HEK293 (cell line): Measurements from ENCODE around the gene ALG6.

Experiments used
- CTCF ChIA-PET: fragments of 350-600 bp; formaldehyde crosslinking; extraction: SDS; loops from one replicate; lab custom pipeline; 2021; ENCODE audit warnings: antibody characterized with exemption; lab: Yijun Ruan, JAX
- POLR2A ChIA-PET: fragments of 300-600 bp; formaldehyde crosslinking; extraction: SDS; loops from one replicate; lab custom pipeline; 2020; ENCODE audit warnings: antibody characterized with exemption, inconsistent platforms; lab: Yijun Ruan, JAX
- H3K27ac ChIP-seq: fragments of 200-500 bp; sonication (Bioruptor generic); 2 replicates; pipeline ENCODE4 v1.5.1; 2014; ENCODE audit warnings: low read depth, low read length, control low read depth, inconsistent platforms; ENCODE audit errors: extremely low read depth
- H3K36me3 ChIP-seq, 2 experiments: fragments of 200-500 bp in 1 of 2; sonication (Bioruptor generic) in 1 of 2; 1 replicate in 1 of 2; 2 replicates in 1 of 2; pipeline ENCODE4 v1.5.1; 2014 to 2017; ENCODE audit warnings: inconsistent platforms in 2 of 2, low read length in 2 of 2; ENCODE audit not compliant: control insufficient read depth in 2 of 2, insufficient read depth in 1 of 2
- H3K4me1 ChIP-seq: fragments of 200-500 bp; sonication (Bioruptor generic); 2 replicates; pipeline ENCODE4 v1.5.1; 2014; ENCODE audit warnings: mild to moderate bottlenecking, low read length, inconsistent platforms; ENCODE audit not compliant: control insufficient read depth, insufficient read depth
- H3K4me3 ChIP-seq: 2 replicates; pipeline ENCODE4 v1.5.1; 2011; ENCODE audit warnings: low read depth, mild to moderate bottlenecking, control low read depth, low read length, moderate library complexity
- H3K9me3 ChIP-seq: fragments of 200-500 bp; sonication (Bioruptor generic); 2 replicates; pipeline ENCODE4 v1.5.1; 2014; ENCODE audit warnings: low read depth, low read length, inconsistent platforms; ENCODE audit not compliant: control insufficient read depth, insufficient read depth
- BCL6B ChIP-seq: fragments of 450-650 bp; formaldehyde crosslinking; IDR thresholded peaks from 2 replicates; pipeline ENCODE4 v1.5.1; 2017; ENCODE audit warnings: missing biosample characterization, missing genetic modification characterization
- GLI2 ChIP-seq: fragments of 450-650 bp; formaldehyde crosslinking; IDR thresholded peaks from 2 replicates; pipeline ENCODE4; 2017; ENCODE audit warnings: missing biosample characterization, missing genetic modification characterization, low read depth, borderline replicate concordance
- HOXA7 ChIP-seq: sonication (generic); formaldehyde crosslinking; IDR thresholded peaks from 2 replicates; pipeline ENCODE4 v1.8.1; 2022; ENCODE audit warnings: missing genetic modification reagents, borderline replicate concordance
- MYNN ChIP-seq: fragments of 450-650 bp; formaldehyde crosslinking; IDR thresholded peaks from 2 replicates; pipeline ENCODE4 v1.5.1; 2016; ENCODE audit warnings: missing biosample characterization, missing genetic modification characterization, borderline replicate concordance
- RBAK ChIP-seq: fragments of 450-650 bp; formaldehyde crosslinking; IDR thresholded peaks from 2 replicates; pipeline ENCODE4 v1.5.1; 2016; ENCODE audit warnings: missing biosample characterization, missing genetic modification characterization
- SALL2 ChIP-seq: fragments of 450-650 bp; formaldehyde crosslinking; IDR thresholded peaks from 2 replicates; pipeline ENCODE4 v1.5.0; 2017; ENCODE audit warnings: missing biosample characterization, mild to moderate bottlenecking, missing genetic modification characterization, borderline replicate concordance
- TCF7L2 ChIP-seq: IDR thresholded peaks from 2 replicates; pipeline ENCODE4 v1.6.1; 2011; ENCODE audit warnings: low read depth, mild to moderate bottlenecking, inconsistent platforms, low read length, moderate library complexity, borderline replicate concordance
- ZBTB1 ChIP-seq: fragments of 450-650 bp; formaldehyde crosslinking; IDR thresholded peaks from 2 replicates; pipeline ENCODE4 v1.5.1; 2016; ENCODE audit warnings: missing biosample characterization, missing genetic modification characterization
- ZBTB17 ChIP-seq: fragments of 450-650 bp; formaldehyde crosslinking; IDR thresholded peaks from 2 replicates; pipeline ENCODE4 v1.5.1; 2016; ENCODE audit warnings: missing biosample characterization, missing genetic modification characterization
- ZBTB21 ChIP-seq: fragments of 450-650 bp; formaldehyde crosslinking; IDR thresholded peaks from 2 replicates; pipeline ENCODE4 v1.5.1; 2017; ENCODE audit warnings: missing biosample characterization, missing genetic modification characterization
- ZBTB7A ChIP-seq: fragments of 450-650 bp; formaldehyde crosslinking; IDR thresholded peaks from 2 replicates; pipeline ENCODE4 v1.5.1; 2016; ENCODE audit warnings: low read depth, missing biosample characterization, missing genetic modification characterization
- ZFHX2 ChIP-seq: fragments of 450-650 bp; formaldehyde crosslinking; conservative IDR thresholded peaks from 2 replicates; pipeline ENCODE4 v1.5.1; 2016; ENCODE audit warnings: missing biosample characterization, missing genetic modification characterization
- ZIC2 ChIP-seq: fragments of 450-650 bp; formaldehyde crosslinking; IDR thresholded peaks from 2 replicates; pipeline ENCODE4 v1.5.1; 2016; ENCODE audit warnings: missing biosample characterization, missing genetic modification characterization
- ZNF211 ChIP-seq: fragments of 450-650 bp; formaldehyde crosslinking; IDR thresholded peaks from 2 replicates; pipeline ENCODE4 v1.5.1; 2016; ENCODE audit warnings: low read depth, missing biosample characterization, missing genetic modification characterization
- ZNF223 ChIP-seq: fragments of 450-650 bp; formaldehyde crosslinking; IDR thresholded peaks from 2 replicates; pipeline ENCODE4 v1.5.1; 2016; ENCODE audit warnings: missing biosample characterization, missing genetic modification characterization
- ZNF24 ChIP-seq: fragments of 450-650 bp; formaldehyde crosslinking; IDR thresholded peaks from 2 replicates; pipeline ENCODE4 v1.5.1; 2016; ENCODE audit warnings: missing biosample characterization, missing genetic modification characterization
- ZNF302 ChIP-seq: fragments of 450-650 bp; formaldehyde crosslinking; IDR thresholded peaks from 2 replicates; pipeline ENCODE4 v1.5.1; 2016; ENCODE audit warnings: missing biosample characterization, missing genetic modification characterization, low read depth
- ZNF324 ChIP-seq: fragments of 450-650 bp; formaldehyde crosslinking; IDR thresholded peaks from 2 replicates; pipeline ENCODE4 v1.5.1; 2016; ENCODE audit warnings: missing biosample characterization, missing genetic modification characterization
- ZNF426 ChIP-seq: fragments of 450-650 bp; formaldehyde crosslinking; IDR thresholded peaks from 2 replicates; pipeline ENCODE4 v1.5.1; 2017; ENCODE audit warnings: missing biosample characterization, missing genetic modification characterization, mild to moderate bottlenecking, inconsistent platforms, moderate library complexity
- ZNF521 ChIP-seq: fragments of 450-650 bp; formaldehyde crosslinking; IDR thresholded peaks from 2 replicates; pipeline ENCODE4 v1.5.1; 2017; ENCODE audit warnings: missing biosample characterization, mild to moderate bottlenecking, missing genetic modification characterization
- ZNF544 ChIP-seq: fragments of 450-650 bp; formaldehyde crosslinking; IDR thresholded peaks from 2 replicates; pipeline ENCODE4 v1.5.0; 2017; ENCODE audit warnings: missing biosample characterization, missing genetic modification characterization
- ZNF558 ChIP-seq: fragments of 450-650 bp; formaldehyde crosslinking; IDR thresholded peaks from 2 replicates; pipeline ENCODE4 v1.5.1; 2016; ENCODE audit warnings: missing biosample characterization, missing genetic modification characterization
- ZNF600 ChIP-seq: fragments of 450-650 bp; formaldehyde crosslinking; IDR thresholded peaks from 2 replicates; pipeline ENCODE4 v1.5.1; 2016; ENCODE audit warnings: missing biosample characterization, missing genetic modification characterization
- ZNF660 ChIP-seq: fragments of 450-650 bp; IDR thresholded peaks from 2 replicates; pipeline ENCODE4 v1.5.1; 2018; ENCODE audit warnings: missing biosample characterization, mild to moderate bottlenecking, missing genetic modification characterization
- ZSCAN4 ChIP-seq: fragments of 450-650 bp; formaldehyde crosslinking; IDR thresholded peaks from 2 replicates; pipeline ENCODE4 v1.5.1; 2017; ENCODE audit warnings: missing biosample characterization, missing genetic modification characterization
- TF ChIP-seq, protein P1 (sequence below): fragments of 450-650 bp; formaldehyde crosslinking; IDR thresholded peaks from 2 replicates; pipeline ENCODE4; 2016; ENCODE audit warnings: missing biosample characterization, missing genetic modification characterization
- TF ChIP-seq, protein P2 (sequence below): fragments of 450-650 bp; formaldehyde crosslinking; IDR thresholded peaks from 2 replicates; pipeline ENCODE4 v1.5.1; 2016; ENCODE audit warnings: missing biosample characterization, missing genetic modification characterization

Gene ALG6

GRCh38 chr1:63450416-63450815, 83.0 kb downstream of the ALG6 start:
- no peak overlapping the region for H3K4me3 ChIP-seq
- TF ChIP-seq ZNF211 (tag by site-specific recombination) (no peak), ZSCAN4 (tag by site-specific recombination) (no peak)
- TF ChIP-seq, protein P1, sequence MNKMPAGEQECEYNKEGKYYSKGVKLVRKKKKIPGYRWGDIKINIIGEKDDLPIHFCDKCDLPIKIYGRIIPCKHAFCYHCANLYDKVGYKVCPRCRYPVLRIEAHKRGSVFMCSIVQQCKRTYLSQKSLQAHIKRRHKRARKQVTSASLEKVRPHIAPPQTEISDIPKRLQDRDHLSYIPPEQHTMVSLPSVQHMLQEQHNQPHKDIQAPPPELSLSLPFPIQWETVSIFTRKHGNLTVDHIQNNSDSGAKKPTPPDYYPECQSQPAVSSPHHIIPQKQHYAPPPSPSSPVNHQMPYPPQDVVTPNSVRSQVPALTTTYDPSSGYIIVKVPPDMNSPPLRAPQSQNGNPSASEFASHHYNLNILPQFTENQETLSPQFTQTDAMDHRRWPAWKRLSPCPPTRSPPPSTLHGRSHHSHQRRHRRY = no peak
- TF ChIP-seq, all 188 proteins: peak for 0
- H3K36me3 ChIP-seq = peaks cover 0 to 6% of the 10 kb centered on the region in 2 experiments
- H3K4me1 ChIP-seq = no peaks in the 10 kb centered on the region
- POLR2A ChIA-PET = no interaction called here
- no peaks in the 10 kb centered on the region for H3K9me3 ChIP-seq
- CTCF ChIA-PET = no interaction called here
- H3K27ac ChIP-seq = no peak overlapping the region

GRCh38 chr1:63453232-63453631, 85.8 kb downstream of the ALG6 start:
- no peaks in the 10 kb centered on the region for H3K9me3 ChIP-seq
- H3K36me3 ChIP-seq = peaks cover 0 to 6% of the 10 kb centered on the region in 2 experiments; a peak in 2 of 3 replicates
- H3K4me3 ChIP-seq = no peak overlapping the region
- no peak for TF ChIP-seq ZNF558 (tag by site-specific recombination)
- no peak for TF ChIP-seq ZBTB17 (tag by site-specific recombination)
- TF ChIP-seq ZNF426 = no peak
- TF ChIP-seq MYNN (tag by site-specific recombination) = no peak
- TF ChIP-seq ZIC2 (tag by site-specific recombination) = no peak
- TF ChIP-seq ZNF302 (tag by site-specific recombination) = no peak
- no peak for TF ChIP-seq ZNF544 (tag by site-specific recombination)
- TF ChIP-seq ZBTB21 (tag by site-specific recombination) = no peak
- TF ChIP-seq GLI2 (tag by site-specific recombination) = no peak
- TF ChIP-seq ZBTB1 = no peak
- no peak for TF ChIP-seq ZNF600 (tag by site-specific recombination)
- no peak for TF ChIP-seq TCF7L2
- no peak for TF ChIP-seq ZNF521
- no peak for TF ChIP-seq ZBTB7A (tag by site-specific recombination)
- H3K4me1 ChIP-seq = no peaks in the 10 kb centered on the region
- ChIA-PET POLR2A (no interaction called here), CTCF (interaction anchor here (2.3 kb wide), 1 partner anchor 11 kb away, joined by 14 read pairs; no protein-coding TSS in a partner anchor)
- H3K27ac ChIP-seq = no peak overlapping the region

GRCh38 chr1:63454269-63454668, 86.8 kb downstream of the ALG6 start:
- Histone ChIP-seq H3K36me3 (peaks cover 0 to 6% of the 10 kb centered on the region in 2 experiments; a peak in 2 of 3 replicates), H3K27ac (no peak overlapping the region), H3K4me3 (no peak overlapping the region), H3K4me1 (no peaks in the 10 kb centered on the region), H3K9me3 (no peaks in the 10 kb centered on the region)
- ChIA-PET CTCF (interaction anchor here (0.7 kb wide), 1 partner anchor 480 kb away, joined by 3 read pairs; no protein-coding TSS in a partner anchor), POLR2A (no interaction called here)
- TF ChIP-seq ZFHX2 (tag by site-specific recombination) (no peak), ZNF660 (tag by site-specific recombination) (no peak), HOXA7 (CRISPR knock-in tag) (no peak), ZNF223 (tag by site-specific recombination) (no peak), ZNF24 (no peak), BCL6B (tag by site-specific recombination) (no peak), SALL2 (no peak), RBAK (tag by site-specific recombination) (no peak), ZNF324 (tag by site-specific recombination) (no peak)
- TF ChIP-seq, protein P1 = no peak
- TF ChIP-seq, protein P2, sequence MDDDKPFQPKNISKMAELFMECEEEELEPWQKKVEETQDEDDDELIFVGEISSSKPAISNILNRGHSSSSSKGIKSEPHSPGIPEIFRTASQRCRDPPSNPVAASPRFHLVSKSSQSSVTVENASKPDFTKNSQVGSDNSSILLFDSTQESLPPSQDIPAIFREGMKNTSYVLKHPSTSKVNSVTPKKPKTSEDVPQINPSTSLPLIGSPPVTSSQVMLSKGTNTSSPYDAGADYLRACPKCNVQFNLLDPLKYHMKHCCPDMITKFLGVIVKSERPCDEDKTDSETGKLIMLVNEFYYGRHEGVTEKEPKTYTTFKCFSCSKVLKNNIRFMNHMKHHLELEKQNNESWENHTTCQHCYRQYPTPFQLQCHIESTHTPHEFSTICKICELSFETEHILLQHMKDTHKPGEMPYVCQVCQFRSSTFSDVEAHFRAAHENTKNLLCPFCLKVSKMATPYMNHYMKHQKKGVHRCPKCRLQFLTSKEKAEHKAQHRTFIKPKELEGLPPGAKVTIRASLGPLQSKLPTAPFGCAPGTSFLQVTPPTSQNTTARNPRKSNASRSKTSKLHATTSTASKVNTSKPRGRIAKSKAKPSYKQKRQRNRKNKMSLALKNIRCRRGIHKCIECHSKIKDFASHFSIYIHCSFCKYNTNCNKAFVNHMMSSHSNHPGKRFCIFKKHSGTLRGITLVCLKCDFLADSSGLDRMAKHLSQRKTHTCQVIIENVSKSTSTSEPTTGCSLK = no peak
